GM19438 (cell line): ENCODE results near the gene GABRA1.

Experiments used
- ATAC-seq: cut with Tn5 transposase; IDR thresholded peaks from one replicate; pipeline ENCODE4 v1.9.1; 2021; ENCODE audit warnings: low read depth; ENCODE audit not compliant: unreplicated experiment

The GABRA1 gene

GRCh38 chr5:161847941-161848391, at the start of gene GABRA1:
TSS of gene GABRA1 (plus strand) at chr5:161848120. CDS start at chr5:161850811, 2,691 bp downstream.
- ATAC-seq, result no peak

- no peak for ATAC-seq
These were observed 48.6 kb upstream of the GABRA1 start for GRCh38 chr5:161799316-161799715.

- ATAC-seq, result no peak
These were observed 43.7 kb upstream of the GABRA1 start for GRCh38 chr5:161804263-161804662.

DNA sequence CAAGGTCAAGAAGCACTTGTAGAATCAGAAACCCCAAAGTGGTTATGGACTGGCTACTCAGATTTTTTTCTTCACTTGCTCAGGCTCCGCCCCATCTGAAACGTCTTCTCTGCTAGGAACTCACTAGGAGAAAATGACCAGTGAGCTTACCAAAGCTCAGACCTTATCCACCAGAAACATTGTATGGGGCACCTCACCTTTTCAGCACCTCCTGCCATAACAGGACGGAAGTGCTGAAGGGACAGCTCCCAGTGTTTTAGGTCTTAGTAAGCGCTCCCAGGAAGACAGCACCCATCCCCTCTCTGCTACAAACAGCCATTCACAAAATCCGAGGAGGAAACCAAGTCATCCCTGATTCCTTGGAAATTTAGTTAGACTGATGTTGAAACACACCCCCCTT, 1.2 kb upstream of the GABRA1 start:
- no peak for ATAC-seq

DNA sequence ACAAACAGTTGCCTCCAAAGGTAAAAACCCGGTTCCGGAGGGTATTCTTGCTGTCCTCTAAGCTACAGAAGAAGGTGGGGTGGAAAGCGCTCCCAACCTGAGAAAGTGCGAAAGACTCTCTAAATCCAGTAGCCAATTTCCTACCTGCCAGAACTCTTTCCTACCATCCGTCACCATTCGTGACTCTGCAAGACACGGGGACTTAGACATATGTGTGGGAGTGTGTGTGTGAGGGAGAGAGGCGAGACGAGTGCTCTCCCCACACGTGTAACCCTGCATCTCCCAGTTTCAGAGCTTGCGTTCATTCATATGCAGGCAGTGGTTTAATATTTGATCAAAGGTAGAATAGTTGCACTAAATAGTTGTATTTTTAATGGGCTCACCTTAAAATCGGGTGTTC, 473 bp upstream of the GABRA1 start:
- ATAC-seq, result no peak

DNA sequence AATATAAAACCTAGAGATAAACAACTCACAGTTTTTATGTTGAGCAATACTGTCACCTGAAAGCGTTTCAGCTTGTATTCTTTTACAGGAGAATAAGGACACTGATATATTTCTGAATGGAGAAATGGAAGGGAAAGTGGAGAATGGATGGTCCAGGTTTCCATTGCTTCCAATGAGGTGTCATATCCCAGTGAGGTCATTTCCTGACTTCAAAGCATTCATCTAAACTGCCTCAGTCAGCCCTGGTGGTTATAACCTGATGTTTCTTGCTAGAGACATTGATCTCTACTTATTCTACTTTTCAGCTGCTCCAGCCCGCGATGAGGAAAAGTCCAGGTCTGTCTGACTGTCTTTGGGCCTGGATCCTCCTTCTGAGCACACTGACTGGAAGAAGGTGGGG, 2.6 kb downstream of the GABRA1 start:
- ATAC-seq, result no peak

DNA sequence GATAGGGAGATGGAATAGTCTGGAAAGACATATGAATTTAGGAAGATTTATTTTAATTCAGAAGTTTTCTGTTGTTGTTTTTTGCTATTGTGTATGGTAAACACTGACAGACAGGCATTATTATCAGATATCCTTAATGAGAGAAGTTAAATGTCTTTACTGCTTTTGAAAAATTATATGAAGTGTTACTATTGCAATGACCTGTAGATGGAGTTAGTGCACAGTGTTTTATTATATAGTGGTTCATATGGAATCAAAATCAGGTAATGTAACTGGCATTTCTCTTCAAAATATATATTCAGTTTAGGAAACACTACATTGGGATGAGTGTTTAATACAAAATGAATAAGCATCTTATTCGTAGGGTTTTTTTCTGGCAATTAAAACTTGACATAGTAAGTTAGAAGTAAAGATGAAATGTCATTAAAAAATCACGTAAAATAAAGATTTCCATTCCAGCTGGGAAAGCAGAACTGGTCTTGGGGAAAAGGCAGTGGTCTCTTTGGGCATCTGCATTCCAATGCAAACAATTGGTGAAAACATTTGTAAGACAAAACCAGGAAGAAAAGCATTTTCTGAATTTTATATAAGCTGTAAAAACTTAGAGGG, 3.9 kb downstream of the GABRA1 start:
- no peak for ATAC-seq

GRCh38 chr5:161857358-161857757, 9.4 kb downstream of the GABRA1 start:
- ATAC-seq, result no peak

- no peak for ATAC-seq
These were observed 15.3 kb downstream of the GABRA1 start for GRCh38 chr5:161863259-161863658.

DNA sequence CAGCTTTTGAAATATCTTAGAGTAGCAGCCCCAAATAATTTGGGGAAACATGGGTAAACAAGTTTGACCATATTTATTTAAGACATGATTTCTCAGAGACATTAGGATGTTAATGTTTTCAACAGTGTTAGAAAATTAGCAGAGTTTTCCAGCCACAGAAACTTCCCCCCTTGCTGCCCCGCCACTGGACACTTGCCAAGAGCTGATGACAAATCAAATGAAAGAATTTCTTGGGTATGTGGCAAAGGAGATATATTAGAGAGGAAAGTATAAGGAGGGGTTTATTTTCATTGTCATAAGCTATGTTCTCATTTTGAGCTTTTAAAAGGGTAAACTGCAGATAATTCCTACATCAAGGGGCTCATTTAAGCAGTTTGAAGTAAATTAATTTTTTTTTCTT, 15.9 kb downstream of the GABRA1 start:
- no peak for ATAC-seq

GRCh38 chr5:161865510-161865909, 17.6 kb downstream of the GABRA1 start:
- ATAC-seq, result no peak

DNA sequence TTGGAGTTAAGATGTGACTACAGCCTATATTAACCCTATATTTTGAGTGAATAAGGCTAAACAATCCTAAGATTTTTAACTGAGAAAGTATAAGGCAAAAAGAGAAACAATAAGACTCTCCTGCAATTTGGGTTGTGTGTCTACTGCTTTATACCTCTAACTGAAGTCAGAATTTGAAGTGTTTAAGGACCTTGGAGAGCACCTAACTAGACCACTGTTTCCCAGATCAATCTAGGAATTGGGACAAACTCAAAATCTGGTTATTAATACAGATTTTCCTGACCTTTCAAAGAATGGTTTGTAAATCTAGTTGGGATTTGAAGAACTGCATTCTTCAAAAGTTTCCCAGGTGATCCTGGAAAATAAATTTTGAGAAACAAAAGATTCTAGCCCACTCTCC, 42.1 kb downstream of the GABRA1 start:
- ATAC-seq, result no peak

GRCh38 chr5:161895514-161895913, 47.6 kb downstream of the GABRA1 start:
- ATAC-seq, result no peak

DNA sequence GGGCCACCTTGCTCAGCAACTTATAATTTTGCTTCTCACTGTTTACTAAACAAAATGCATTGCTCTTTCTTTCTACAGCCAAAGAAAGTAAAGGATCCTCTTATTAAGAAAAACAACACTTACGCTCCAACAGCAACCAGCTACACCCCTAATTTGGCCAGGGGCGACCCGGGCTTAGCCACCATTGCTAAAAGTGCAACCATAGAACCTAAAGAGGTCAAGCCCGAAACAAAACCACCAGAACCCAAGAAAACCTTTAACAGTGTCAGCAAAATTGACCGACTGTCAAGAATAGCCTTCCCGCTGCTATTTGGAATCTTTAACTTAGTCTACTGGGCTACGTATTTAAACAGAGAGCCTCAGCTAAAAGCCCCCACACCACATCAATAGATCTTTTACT, 49.1 kb downstream of the GABRA1 start:
- ATAC-seq, result no peak

DNA sequence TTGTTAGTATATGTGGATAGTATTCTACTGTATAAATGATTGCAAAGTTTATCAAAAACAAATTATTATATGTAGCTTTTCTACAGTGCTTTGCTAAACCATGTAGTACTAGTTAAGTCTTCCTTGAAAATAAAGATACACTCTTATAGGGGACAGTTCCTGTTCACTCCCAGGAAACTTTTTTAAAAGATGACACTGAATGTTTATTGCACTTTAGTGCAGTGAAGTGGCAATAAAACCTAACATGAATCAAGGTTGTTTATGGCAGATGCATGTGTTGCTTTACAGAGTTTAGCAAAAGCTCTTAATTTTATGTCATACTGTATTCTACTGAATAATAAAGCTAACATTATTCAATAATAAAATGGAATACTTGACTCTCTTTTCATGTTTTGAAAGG, 51.7 kb downstream of the GABRA1 start:
- ATAC-seq, result no peak

DNA sequence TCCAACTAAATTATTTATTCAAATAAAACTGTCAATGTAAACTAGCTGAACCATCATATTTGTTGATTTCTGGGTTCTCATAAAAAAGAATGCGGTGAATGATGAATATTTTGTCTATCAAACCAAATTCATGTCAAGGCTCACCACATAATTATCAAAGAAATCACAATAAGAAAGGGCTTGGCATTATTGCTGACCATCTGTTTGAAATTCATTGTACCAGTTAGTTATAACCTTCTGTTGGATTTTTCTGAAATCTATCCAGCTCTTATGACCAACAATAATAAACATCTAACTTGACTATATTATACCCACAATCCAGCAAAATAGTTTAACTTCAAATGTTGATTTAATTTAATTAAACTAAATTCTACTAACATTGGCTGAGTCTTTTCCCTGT, 53.1 kb downstream of the GABRA1 start:
- no peak for ATAC-seq

- ATAC-seq, result no peak
These were observed 73.9 kb downstream of the GABRA1 start for GRCh38 chr5:161921781-161922180.

DNA sequence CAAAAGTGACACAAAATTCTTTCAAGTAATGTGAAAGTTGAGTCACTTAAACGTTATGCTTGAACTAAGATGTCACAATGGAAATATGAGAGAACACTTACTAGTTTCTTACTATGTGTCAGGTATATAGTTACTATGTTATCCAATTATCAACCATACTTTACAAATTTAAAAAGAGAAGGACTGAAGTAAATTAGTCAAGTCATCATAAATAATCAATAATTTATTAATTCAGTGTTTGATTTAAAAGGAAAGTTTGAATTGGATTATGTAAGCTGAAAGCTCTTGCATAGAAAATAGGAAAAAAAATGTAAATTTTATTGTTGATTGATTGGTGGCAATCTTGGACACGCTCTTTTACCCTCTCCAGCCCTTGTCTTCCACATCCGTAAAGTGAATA, 76.3 kb downstream of the GABRA1 start:
- ATAC-seq, result no peak

DNA sequence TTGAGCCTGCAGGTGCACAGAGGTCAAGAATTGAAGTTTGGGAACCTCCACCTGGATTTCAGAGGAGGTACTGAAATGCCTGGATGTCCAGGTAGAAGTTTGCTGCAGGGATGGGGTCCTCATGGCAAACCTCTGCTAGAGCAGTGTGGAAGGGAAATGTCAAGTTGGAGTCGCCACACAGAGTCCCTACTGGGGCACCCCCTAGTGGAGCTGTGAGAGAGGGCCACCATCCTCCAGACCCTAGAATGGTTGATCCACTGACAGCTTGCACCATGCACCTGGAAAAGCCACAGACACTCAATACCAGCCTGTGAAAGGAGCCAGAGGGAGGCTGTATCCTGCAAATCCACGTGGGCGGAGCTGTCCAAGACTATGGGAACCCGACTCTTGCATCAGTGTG, 78.0 kb downstream of the GABRA1 start:
- no peak for ATAC-seq

DNA sequence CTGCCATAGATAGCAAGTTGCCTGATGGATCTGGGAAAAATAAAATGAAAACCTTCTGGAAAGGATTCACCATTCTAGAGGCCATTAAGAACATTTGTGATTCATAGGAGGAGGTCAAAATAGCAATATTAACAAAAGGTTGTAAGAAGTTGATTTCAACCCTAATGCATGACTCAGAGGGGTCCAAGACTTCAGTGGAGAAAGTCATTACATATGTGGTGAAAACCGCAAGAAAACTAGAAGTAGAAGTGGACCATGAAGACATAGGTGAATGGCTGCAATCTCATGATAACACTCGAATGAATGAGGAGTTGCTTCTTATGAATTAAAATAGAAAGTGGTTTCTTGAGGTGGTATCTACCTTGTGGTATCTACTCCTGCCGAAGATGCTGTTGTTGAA, 86.6 kb downstream of the GABRA1 start:
- no peak for ATAC-seq

GRCh38 chr5:161944974-161945373, 97.1 kb downstream of the GABRA1 start:
- no peak for ATAC-seq

GRCh38 chr5:161946911-161947310, 99.0 kb downstream of the GABRA1 start:
- no peak for ATAC-seq
